Stimulated activated CD8-positive, alpha-beta memory T cell treated with anti-CD3 and anti-CD28 coated beads, Interleukin-7, amount 100 ng/mL, for 4 hours (primary cell): ENCODE data around the gene ITGB8.
"Not testable (repeated sequence)": the region's sequence is repeated elsewhere in the genome, so short reads cannot be mapped to it uniquely, and the experiment has no call there.

ENCODE experiments used
- DNase-seq, 2 donors: peaks; one replicate each; pipeline ENCODE4 v3.0.0-alpha.2; 2020; ENCODE audit warnings: low read depth in 2 of 2

ITGB8 gene

DNA sequence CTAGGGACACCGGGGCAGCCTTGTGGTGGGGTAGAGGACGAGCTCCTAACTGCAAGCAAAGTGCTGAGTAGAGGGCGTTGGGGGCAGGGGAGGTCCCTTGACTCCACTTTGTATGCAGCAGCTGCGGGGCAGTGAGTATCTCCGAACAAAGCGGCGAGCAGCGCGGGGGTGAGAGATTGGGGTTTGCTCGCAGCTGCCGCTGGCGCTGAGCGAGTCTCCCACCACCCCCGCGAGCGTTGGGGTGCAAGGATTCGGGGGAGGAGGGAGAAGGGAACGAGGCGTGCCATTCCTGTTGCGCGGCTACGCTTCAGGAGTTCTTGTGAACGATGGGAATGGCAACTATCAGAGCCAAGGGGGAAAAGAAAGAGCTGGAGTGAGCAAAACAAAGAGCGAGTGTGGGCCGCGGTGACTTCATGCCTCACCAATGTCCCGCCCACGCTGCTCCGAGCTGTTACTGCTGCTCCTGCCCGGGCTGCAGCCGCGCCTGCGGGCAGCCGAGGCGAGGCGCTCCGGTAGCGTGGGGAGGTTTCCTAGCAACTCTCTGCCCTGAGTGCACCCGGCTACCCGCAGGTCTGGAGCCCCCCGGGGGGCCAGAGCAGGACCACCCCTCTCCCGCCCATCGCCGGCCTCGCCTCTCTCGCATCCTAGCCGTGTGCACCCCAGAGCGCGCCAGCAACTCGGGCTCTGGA is at the start of gene ITGB8:
TSS of gene ITGB8 (plus strand) at position 662 of the 689 bp plus-strand sequence. CDS start 907 bp downstream, outside the sequence.
- DNase-seq, result peak in 1 of 2 donors; percentile 43

DNA sequence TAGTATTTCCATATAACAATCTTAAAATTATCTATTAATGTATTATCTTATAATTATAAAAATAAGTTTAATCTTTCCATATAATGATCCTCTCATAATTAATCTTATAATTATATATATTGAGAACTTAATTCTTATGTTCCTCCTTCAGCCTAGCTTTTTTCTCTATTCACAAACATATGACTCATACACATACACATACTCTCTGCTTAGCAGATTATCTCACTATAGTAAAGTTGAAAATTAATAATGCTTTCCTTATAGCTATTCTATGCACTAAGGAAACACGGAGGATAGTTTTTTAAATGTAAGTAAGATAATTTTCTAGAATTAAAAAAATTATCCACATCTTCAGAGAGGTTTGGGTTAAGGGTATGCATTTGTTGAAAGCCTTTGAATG is 47.7 kb upstream of the ITGB8 start:
- no peak for DNase-seq

DNA sequence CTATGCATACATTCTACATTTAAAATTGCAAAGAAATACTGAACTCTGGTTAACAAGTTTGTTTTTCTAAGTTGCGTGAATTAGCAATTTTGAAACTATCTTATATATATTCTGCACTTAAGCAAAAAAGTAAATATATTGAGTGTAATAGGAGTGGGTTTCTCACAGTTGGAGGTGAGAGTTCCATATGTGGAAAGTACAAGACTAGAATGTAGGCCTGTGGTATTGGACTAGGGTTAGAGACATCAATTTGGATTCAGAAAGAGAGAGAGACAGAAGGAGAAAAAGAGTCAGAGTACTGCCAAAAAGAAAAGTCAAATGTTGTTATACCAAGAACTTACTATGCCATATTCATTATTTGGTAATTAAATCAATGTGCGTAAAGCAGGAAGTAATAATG is 47.3 kb upstream of the ITGB8 start:
- no peak for DNase-seq

DNA sequence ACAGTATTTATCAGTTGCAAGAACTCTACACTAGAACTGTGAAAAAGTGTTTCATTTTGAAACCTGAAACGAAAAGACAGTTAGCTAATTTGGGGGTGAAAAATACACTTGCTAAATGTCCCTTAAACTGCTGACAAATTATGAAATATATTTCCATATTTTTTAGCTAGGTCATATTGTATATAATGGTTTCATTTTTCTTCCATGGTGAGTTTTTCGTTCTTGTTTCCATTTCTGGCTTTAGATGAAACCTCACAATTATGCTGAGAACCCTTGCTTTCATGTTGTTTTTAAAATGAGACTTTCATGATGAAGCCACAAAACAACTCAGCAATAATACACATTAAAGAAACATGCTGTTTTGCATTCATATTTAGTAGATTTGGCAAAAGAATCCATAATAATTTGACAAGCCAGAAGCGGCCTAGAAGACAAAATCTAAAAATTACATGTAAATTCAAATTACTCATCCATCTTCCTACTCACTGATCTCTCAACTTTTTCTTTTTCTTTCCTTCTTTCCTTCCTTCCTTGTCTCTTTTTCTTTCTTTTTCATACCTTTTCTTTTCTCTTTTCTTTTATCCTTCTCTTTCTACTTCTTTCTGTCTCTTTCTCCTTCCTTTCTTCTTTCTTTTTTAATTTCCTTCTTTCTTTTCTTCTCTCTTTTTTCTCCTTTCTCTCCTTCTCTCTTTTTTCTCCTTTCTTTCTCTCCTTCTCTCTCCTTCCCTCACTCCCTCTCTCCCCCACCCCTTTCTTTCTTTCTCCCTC is 46.5 kb upstream of the ITGB8 start:
- no peak for DNase-seq

DNA sequence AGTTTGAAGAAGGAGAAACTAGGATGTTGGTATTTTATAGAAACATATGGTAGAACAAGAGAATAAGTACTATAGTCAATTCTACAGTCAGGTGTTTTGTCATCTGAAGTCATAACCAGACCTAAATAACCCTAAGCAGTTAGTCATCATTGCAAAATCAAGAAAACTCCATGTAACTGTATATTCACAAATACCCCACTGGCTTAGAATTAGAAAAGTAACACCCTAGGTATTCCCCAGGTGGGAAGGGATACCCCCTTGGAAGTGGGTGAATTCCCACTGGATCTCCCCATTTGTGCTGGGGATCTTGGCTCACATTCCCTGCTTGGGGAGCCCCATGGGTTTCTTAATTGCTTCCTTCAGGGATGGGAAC is 45.9 kb upstream of the ITGB8 start:
- no peak for DNase-seq

DNA sequence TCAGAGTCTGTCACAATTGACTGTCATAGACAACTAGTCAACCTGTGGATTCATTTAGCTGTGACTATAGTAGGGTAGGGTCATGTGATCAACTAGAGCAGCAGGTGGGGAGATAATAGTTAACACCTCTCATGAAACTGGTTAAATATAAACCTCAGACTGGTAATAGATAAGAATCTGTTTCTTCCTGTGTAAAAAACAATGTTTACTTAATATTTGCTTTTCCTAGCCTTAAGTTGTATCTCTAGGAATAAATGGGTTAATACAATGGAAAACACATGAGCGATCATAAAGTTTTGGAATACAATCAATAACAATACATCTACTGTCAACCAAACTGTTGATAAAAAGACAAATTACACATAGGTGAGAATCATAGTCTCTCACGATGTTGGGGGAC is 43.4 kb upstream of the ITGB8 start:
- no peak for DNase-seq

DNA sequence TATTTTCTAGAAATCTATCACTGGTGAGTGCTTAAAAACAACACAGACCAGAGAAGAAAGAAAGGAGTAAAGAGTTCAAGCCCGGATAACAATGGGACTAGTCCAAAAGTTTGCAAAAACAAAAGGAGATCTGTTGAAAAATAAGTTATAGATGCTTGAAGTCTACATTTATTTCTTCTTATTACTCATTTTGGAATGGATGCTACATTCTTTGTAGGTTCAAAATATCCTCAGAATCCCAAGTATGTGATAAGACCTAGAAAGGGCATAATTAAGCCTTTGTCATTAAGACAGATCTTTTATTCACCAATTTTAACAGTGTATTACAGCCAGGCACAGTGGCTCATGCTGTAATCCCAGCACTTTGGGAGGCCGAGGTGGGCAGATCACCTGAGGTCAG is 42.7 kb upstream of the ITGB8 start:
- DNase-seq, result no peak

DNA sequence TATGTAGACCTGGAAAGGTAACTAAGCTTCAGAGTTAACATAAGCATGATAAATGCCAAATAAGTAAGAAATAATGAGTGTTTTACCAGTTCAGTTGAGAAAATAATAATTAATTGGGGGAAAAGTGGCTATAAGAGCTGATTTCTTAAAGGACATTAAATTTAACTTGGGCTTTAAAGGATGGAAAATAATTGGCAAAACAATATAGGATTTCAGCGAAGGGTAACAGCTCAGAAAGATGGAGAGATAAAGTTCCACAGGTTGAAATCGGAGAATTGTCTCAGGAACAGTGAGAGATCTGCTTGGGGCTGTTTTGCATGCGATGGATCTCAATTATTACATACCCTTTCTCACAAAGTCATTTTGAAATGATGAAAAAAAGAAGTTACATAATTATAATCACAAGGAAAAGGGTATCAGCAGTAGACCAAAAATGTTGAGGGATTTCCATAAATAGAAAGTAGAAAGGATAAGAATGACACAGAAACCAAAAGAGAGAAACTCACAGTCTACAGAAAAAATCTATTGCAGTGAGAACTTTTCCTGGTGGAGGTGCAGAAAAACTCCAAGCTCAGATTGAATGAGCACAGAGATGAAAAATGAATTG is 40.1 kb upstream of the ITGB8 start:
- no peak for DNase-seq

DNA sequence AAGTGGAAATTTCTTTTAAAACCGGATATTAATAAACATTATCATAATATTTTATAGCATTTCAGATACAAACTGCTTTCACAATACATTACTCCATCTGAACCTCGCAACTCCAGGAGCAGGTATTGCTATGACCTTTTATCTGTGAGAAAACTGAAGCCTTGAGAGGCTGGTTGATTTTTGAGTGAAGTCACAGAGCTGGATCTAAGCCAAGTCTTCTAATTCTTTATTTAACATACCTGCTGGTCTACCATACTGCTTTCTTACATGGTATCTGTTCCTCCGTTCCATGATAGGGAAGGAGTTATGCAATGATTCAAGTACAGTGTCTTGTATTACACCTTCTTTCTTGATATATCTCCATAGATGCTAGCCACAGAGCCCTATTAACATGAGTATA is 37.4 kb upstream of the ITGB8 start:
- DNase-seq, result no peak

DNA sequence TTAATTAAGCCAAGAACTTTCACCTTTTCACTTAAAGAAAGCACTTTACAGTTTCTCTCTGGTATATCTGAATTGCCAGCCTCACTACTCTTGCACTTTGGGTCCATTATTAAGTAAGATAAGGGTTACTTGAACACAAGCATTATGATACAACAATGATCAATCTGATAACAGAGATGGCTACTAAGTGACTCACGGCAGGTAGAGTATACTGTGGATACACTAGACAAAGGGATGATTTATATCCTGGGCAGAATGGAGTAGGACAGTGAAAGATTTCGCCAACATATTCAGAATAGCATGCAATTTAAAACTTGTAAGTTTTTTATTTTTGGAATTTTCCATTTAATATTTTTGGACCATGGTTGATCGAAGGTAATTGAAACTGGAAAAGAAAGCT is 34.3 kb upstream of the ITGB8 start:
- no peak for DNase-seq

DNA sequence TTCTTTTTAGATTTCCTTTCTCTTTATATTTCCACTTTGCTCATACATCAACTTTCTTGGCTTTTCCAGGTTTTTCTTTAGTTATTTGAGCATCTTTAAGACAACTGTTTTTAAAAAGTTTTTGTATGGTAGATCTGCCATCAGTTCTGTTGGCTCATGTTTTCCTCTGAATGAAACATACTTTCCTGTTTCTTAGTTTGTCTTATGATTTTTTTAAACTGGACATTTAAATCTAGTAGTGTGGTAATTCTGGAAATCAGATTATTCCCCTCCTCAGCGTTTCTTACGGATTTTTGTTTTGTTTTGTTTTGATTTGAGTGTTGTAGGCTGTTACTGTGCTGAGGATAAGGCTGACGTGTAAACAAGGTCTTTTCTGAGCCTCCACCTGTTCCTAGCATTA is 33.8 kb upstream of the ITGB8 start:
- DNase-seq, result no peak

DNA sequence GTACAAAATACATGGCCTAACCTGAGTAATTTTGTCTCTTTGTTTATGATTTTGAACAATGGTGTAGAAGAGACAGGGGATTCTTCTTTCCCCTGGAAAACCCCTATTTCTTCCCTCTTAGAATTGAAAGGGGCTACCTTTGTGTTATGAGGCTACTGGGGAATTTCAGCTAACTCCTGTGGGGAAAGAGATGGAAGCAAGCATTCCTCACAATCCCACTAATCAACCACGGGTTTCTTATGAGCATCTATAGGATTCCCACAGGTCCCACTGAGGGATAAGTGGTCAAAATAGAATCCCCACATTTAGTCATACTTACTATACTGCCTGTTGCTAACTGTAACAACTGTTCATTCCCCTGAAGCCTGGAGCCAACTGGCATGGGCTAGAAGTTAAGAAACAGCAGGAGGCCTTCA is 32.2 kb upstream of the ITGB8 start:
- DNase-seq, result no peak

DNA sequence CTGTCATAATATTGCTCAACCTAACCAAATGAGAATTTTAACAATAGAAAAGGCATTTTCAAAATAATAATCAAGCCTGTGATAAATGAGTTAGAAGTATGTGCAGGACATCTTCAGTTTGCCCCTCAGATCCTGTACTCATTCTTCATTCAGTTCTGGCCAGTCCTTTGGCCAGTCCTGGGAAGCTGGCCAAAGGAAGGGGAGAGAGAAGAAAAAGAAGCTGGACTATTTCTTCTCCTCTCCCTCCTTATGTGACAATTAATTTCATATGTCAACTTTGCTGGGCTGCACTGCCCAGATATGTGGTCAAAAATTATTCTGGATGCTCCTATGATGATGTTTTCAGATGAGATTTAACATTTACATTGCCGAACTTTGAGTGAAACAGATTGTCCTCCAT is 31.6 kb upstream of the ITGB8 start:
- DNase-seq, result no peak

DNA sequence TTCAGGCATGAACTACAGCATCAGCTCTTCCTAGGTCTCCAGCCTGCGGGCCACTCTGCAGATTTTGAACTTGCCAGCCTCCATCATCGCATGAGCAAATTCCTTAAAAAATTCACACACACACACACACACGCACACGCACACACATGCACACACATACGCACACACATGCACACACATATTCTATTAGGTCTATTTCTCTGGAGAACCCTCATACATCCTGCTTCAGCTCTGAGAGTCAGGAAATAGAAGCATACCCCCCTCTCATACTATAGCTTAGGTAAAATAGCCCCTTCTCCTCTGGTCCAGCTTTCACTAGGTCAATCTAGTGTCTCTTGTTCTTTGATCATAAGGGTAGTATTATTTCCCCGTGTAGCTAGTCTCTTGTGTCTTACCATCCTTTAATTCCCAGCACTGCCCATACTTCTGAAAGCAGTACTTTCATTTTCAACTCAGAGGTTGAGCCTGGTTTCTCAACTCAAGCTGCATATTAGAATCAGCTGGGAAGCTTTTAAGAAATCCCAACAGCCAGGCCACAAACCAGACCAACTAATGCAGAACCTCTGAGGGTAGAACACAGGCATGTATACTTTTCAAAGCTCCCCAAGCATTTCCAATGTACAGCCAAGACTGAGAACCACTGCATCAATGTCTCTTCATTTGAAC is 30.9 kb upstream of the ITGB8 start:
- no peak for DNase-seq

DNA sequence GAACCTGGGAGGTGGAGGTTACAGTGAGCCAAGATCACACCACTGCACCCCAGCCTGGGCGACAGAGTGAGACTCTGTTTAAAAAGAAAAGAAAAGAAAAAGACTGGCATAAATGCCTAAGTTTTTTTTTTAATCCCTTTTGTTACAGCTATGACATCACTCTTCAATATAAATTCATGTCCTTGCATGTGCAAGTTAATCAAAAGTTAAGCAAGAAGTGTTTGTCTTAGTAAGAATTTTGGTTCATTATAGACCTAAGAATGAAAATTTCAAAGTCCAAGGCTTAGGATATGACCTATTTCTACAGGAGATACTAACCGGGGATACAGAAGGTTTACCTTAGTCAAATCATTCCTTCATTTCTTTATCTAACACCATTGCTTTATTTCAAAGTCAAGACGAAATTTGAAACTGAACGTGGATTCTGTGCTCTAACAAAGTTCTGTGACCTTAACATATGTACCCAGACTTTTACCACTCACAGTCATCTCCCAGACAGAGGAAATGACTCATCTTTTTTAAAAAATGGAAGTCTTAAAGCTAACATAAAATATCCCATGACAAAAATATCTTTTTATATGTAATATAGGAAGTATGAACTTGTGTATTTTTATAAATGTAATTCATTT is 29.3 kb upstream of the ITGB8 start:
- DNase-seq, result no peak

DNA sequence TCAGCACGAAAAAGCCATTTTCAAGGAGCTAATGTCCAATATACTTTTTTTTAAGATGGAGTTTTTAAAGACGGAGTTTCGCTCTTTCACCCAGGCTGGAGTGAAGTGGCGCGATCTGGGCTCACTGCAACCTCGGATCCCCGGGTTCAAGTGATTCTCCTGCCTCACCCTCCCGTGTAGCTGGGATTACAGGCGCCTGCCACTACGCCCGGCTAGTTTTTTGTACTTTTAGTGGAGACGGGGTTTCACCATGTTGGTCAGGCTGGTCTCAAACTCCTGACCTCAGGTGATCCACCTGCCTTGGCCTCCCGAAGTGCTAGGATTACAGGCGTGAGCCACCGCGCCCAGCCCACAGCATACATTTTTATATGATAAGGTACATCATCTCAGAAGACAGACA is 28.4 kb upstream of the ITGB8 start:
- not testable (repeated sequence) for DNase-seq

DNA sequence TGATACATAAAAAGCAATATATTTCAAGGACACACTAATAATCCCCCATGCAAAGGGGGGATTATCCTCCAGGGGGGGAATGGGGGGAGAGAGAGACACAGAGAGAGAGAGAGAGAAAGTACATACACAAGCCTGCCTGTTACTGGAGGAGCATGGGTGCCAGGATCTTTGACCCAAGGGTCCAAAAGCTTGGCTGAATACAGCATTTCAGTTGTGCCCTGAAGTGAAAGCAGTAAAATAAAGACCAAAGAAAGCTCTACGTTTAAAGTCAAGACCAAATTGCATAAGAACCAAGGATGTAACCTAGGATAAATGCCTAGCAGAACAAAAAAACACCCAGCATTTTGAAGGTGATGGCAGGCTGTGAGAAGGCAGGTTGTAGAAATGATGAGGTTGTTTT is 27.8 kb upstream of the ITGB8 start:
- no peak for DNase-seq

DNA sequence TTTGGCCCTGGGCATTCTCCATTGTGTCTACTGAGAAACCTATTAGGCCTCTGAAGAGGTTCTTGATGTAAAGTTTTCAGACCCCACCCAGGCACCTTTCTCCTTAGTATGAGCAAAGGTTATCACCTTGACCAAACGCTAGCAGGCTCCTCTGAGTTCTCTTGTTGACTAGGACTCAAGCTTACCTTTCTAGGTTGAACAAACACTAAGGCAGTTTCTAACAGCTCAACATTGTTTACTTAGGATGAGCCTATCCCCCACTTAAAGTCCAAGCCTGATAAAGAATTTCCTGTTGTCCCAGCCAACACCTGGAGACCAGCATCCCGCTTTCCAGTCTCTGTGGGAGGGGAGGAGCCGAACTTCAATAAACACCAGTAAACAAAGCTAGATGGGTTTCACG is 26.3 kb upstream of the ITGB8 start:
- no peak for DNase-seq

DNA sequence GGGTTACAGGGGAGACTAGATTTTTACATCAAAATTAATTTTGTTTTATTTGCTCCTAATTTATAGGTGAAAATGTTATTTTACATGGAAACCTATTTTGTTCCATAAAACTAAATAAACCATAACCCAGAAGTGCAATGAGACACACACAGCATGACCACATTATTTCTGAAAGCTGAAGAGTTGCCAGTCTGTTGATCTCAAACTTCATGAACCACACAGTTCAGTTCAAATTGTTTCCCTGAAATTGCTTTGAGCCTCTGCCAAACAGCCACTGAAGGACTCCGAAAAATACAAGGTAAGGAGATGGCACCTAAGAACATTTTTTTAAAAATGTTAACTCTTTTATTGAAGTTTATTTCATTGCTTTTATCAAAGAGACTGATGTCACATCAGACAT is 25.0 kb upstream of the ITGB8 start:
- DNase-seq, result no peak

DNA sequence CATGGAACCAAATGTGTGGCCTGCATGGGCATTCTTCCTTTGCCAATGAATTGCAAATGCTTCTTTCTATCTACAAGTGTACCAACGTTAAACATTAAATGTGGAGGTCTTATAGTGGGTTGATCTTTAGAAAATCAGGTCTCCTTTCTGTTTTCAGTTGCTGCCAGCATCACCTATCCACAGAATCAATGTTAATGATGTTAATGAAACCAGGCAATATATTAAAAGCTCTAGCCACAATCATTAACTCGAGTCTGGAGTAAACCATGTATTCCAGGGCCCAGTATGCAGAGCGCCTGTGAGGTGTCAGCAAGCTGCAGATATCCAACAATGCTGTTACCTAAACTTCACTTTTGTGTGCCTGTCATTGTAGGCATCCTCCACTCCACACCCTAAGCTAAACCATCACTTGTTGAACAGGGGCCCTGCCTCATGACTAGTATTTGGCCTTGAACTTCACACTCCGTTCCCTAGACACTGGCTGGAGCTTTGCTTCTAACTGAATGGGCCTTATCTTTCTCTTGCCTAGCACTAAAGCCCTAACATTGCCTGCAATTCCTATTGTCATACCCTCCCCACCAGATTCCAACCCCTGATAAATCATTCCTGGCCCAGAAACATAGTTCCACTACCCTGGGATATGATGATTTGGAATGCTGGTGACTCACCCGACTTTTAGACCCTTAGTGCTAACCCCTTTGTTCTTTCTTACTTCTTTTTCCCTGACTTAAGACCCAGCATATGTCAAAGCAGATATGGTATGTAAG is 24.3 kb upstream of the ITGB8 start:
- no peak for DNase-seq

DNA sequence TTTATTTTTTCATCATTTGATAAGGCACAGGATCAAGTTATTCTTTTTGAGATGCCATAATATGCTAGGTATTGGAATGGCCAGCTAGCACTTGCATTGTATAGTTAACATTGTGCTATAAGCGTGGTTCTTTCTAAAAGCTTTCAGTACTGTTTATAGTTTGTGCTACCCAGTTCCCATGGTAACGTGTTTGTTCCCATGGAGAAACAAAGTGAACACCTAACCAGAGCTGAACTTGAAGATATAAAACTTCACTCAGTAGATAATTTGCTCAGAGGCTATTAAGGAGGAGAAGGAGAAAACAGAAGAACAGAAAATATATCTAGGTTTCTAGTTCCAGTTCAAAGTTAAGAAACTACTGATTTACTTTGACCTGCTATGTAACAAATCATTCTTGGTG is 23.6 kb upstream of the ITGB8 start:
- DNase-seq, result no peak
